Measurements from ENCODE around the gene PLSCR5. TPM values are rescaled to one million over a fixed set of nuclear protein-coding genes. Genes with fewer than 3 reads are reported as not detected.

PLSCR5 gene
- not detected in 2 replicates for total RNA-seq (2014; rRNA removed; shearing (Covaris generic))

DNA sequence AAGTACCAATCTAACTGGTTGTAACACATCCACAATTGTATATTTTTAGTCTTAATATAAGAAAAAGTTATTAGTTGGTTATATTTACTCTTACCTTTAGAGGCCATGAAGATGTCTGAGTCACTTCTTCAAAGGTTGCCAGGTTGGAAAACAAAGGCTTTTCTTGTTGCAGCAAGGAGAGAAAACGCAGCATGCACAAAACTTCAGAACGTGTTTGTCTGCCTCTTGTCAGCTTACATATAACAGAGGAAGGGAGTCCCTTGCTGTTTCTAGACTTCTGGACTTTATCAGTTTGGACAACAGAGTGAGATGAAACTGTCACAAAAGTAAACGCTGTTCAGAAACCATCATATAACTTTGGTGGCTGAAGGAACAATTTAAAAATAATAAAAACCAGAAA, at the start of gene PLSCR5:
Gene PLSCR5 (minus strand): TSS at position 241 of the 400 bp plus-strand sequence. CDS start 134 bp downstream, at position 107.
- no peak for DNase-seq (ENCODE audit: low read depth)

- no peak for DNase-seq (ENCODE audit: low read depth)
Observed at GRCh38 chr3:146653978-146654377, 48.8 kb upstream of the PLSCR5 start.

GRCh38 chr3:146650691-146651442, 45.7 kb upstream of the PLSCR5 start:
- no peak for DNase-seq (ENCODE audit: low read depth)

GRCh38 chr3:146646261-146646660, 41.1 kb upstream of the PLSCR5 start:
- DNase-seq (ENCODE audit: low read depth), result no peak

DNA sequence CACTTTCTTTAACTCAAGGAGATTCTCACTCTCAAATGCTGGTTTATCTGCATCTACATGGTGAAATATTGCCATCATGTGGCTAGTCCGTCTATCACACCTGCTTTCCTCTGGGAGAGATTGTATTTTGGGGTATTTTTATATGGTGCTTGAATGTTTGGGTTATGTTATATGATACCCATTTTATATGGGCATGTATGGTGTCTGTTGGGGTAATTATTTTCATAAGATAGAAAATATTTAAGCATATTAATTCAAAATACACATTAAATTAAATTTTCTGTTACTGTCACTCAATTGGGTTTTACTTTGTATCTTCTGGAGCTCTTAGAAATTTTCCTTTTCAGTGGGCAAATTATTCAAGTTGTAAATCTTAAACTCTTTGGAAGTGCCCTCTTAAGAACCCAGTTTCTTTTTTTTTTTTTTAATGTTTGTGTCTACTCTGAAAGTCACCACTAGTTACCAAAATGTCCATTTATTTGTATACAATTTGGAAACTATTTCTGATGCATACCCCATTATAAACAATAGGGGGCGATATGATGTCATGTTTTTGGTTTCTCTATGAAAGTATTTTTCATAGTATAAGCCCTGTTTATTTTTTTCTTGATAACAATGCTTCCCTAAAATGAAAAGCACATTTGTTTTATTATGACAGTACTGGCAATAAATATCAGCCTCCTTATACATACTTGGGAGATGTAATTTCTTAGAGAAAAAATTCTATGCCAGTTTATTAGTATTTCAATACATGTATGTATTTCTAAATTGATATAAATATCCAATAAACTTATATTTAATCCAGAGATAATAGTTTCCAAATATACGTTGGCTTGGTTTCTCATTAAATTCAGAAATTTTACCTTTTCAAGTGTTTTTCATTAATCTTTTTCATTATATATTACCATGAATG, 36.1 kb upstream of the PLSCR5 start:
- peak; percentile 37 for DNase-seq (ENCODE audit: low read depth)

- no peak for DNase-seq (ENCODE audit: low read depth)
Observed at GRCh38 chr3:146640361-146640760, 35.2 kb upstream of the PLSCR5 start.

- no peak for DNase-seq (ENCODE audit: low read depth)
Observed at GRCh38 chr3:146638718-146639117, 33.6 kb upstream of the PLSCR5 start.

GRCh38 chr3:146637871-146638270, 32.7 kb upstream of the PLSCR5 start:
- no peak for DNase-seq (ENCODE audit: low read depth)

DNA sequence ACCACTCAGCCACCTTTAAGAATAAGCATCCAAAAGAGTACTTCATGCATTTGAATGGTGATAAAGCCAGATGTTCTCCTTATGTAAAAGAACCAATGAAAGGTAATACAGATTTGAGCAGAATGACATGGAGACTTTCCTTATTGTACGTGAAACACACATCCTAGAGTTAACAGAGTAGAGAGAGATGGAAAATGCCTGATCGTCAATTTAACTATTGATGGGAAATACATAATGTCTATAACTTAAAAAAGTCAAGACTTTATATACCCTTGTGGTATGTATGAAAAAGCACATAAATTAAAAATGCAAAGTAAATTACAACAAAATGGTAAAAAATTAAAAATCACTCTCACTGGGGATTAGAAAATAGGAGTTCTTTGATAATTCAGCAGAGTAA, 31.7 kb upstream of the PLSCR5 start:
- DNase-seq (ENCODE audit: low read depth), result no peak

DNA sequence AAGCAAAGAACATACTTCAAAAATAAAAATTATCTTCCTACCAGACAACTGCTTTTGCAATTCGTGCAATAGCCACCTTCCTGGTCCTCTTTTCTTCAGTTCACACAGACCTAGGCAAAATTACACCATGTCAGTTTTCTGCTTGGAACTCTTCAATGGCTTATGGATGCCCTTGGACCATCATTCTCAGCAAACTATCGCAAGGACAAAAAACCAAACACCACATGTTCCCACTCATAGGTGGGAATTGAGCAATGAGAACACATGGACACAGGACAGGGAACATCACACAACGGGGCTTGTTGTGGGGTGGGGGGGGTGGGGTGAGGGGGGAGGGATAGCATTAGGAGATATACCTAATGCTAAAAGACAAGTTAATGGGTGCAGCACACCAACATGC, 29.2 kb upstream of the PLSCR5 start:
- no peak for DNase-seq (ENCODE audit: low read depth)

- DNase-seq (ENCODE audit: low read depth), result no peak
Observed at GRCh38 chr3:146628671-146629070, 23.5 kb upstream of the PLSCR5 start.

GRCh38 chr3:146626403-146627122, 21.4 kb upstream of the PLSCR5 start:
- no peak for DNase-seq (ENCODE audit: low read depth)

- peak; percentile 10 for DNase-seq (ENCODE audit: low read depth)
Observed at GRCh38 chr3:146625186-146625775, 20.1 kb upstream of the PLSCR5 start.

- no peak for DNase-seq (ENCODE audit: low read depth)
Observed at GRCh38 chr3:146621723-146622122, 16.6 kb upstream of the PLSCR5 start.

- DNase-seq (ENCODE audit: low read depth), result no peak
Observed at GRCh38 chr3:146612015-146612414, 6.9 kb upstream of the PLSCR5 start.

DNA sequence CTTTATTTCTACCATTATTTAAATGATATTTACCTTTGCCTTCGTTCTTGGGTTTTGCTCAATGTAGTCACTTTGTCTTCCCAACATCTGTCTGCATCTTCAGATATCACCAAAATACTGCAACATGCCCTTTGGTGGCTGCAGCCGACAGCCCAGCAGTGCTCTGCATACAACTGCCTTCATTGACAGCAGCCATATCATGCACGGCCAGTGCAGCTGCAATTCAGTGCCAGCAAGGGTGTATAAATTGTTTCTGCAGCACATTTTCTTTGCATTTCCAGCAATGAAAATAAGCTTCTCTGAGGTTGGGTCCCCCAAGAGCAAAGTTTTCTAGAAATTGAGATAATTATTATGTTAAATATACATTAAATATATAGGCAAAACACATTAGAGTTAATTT, 6.0 kb upstream of the PLSCR5 start:
- DNase-seq (ENCODE audit: low read depth), result no peak

DNA sequence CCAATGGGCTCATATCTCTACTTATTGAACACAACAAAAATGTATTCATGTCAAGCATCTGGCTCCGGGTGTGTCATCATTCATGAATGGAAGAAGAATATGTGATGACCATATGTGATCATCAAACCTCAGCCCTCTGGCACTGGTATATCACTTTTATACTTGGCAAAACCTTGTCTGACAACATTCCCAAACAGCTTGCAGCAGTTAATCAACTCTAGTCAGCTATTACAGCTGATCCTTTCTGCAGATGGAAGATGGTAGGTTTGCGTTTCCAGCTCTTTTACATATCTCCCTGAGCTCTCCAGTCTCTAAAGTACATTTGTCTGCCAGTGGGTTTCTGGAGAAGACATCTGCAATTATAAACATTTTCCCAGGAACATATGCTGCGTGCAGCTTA, 6.6 kb downstream of the PLSCR5 start:
- no peak for DNase-seq (ENCODE audit: low read depth)

DNA sequence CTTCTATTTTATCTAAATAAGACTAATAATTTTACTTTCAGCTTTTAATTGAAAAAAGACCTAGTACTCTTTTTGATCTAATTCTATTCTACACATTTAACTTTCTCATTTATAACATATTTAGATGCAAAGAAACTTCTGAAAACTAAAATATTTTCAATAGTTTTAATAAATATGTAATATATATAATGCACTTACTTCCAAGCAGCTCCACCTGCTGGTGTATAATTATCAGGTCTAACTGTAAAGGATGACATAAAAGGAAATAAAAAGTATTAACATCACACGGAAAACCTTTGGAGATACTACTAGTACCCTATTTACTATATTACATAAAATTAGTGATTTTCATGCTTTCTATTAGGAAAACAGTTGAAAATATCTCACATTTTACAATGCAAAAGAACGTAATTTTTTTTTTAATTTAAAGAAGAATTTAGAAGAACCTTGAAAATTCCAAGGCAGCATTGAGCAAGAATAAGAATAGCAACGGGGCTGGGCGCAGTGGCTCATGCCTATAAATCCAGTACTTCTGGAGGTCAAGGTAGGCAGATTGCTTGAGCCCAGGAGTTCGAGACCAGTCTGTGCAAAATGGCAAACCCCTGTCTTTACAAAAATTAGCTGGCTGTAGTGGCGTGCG, 10.2 kb downstream of the PLSCR5 start:
- peak; percentile 4 for DNase-seq (ENCODE audit: low read depth)

- no peak for DNase-seq (ENCODE audit: low read depth)
Observed at GRCh38 chr3:146593776-146594175, 11.4 kb downstream of the PLSCR5 start.

GRCh38 chr3:146590521-146590920, 14.6 kb downstream of the PLSCR5 start:
- DNase-seq (ENCODE audit: low read depth), result no peak

DNA sequence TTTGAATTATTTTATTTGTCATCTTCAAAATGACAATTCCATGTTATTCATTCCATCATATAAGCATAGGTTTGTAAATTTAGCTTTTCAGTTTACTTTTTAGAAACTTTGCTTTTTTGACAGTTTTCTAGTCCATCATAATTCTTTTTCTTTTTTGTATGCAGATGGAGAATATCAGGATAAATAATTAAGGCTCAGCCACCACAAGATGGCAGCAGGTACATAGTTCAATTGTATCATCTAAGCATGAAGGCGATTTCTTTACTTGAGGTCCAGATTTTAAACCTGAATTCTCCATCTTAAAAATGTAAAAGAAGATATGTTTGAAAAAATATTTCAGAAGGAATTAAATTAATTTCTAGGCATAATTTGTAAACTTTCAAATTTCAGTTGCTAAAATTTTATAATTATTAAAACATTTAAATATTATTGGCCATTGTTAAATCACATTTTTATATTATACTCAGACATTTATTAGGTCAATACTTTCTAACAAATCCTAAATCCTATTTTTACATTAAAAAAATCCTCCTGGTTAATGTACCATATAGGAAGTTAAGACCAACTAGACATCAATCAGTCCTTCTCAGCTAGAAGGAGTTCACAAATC, 15.1 kb downstream of the PLSCR5 start:
- DNase-seq (ENCODE audit: low read depth), result peak; percentile 43
